Inflammatory macrophage treated with lipopolysaccharide for 4 hours (primary cell): ENCODE measurements around the gene LRRC8A.
A peak's percentile ranks its signal among the peaks of the same experiment; 100 is the strongest.
"Not testable (repeated sequence)": the region's sequence is repeated elsewhere in the genome, so short reads cannot be mapped to it uniquely, and the experiment has no call there.

Source experiments
- DNase-seq: peaks from one replicate; pipeline ENCODE4 v3.0.0-alpha.2; 2020

Gene LRRC8A

GRCh38 chr9:128881884-128882676 is at the start of gene LRRC8A, which contains the start of gene KYAT1:
TSS of gene LRRC8A (plus strand) at chr9:128882133. CDS start at chr9:128907165, 25,032 bp downstream.
TSS of gene KYAT1 (minus strand) at chr9:128881950. CDS start at chr9:128845405, 36,545 bp downstream.
- DNase-seq: peak; percentile 98

- DNase-seq: no peak
These were observed 48.2 kb upstream of the LRRC8A start for GRCh38 chr9:128833696-128834095.

GRCh38 chr9:128835246-128836210 is 46.4 kb upstream of the LRRC8A start:
- no peak for DNase-seq

GRCh38 chr9:128836509-128837145 is 45.3 kb upstream of the LRRC8A start:
- DNase-seq: no peak

- DNase-seq: no peak
These were observed 43.6 kb upstream of the LRRC8A start for GRCh38 chr9:128838338-128838737.

- no peak for DNase-seq
These were observed 41.4 kb upstream of the LRRC8A start for GRCh38 chr9:128840524-128840923.

- peak; percentile 31 for DNase-seq
These were observed 40.0 kb upstream of the LRRC8A start for GRCh38 chr9:128841694-128842492.

GRCh38 chr9:128843171-128843570 is 38.8 kb upstream of the LRRC8A start:
- DNase-seq: not testable (repeated sequence)

GRCh38 chr9:128845186-128845931 is 36.6 kb upstream of the LRRC8A start:
- no peak for DNase-seq

GRCh38 chr9:128846680-128847030 is 35.3 kb upstream of the LRRC8A start:
- no peak for DNase-seq

GRCh38 chr9:128847803-128848202 is 34.1 kb upstream of the LRRC8A start:
- no peak for DNase-seq

GRCh38 chr9:128851024-128851423 is 30.9 kb upstream of the LRRC8A start:
- DNase-seq: not testable (repeated sequence)

GRCh38 chr9:128851779-128852600 is 29.9 kb upstream of the LRRC8A start:
- peak; percentile 52 for DNase-seq

GRCh38 chr9:128852646-128853045 is 29.3 kb upstream of the LRRC8A start:
- DNase-seq: not testable (repeated sequence)

- not testable (repeated sequence) for DNase-seq
These were observed 27.5 kb upstream of the LRRC8A start for GRCh38 chr9:128854454-128854853.

GRCh38 chr9:128858476-128858875 is 23.5 kb upstream of the LRRC8A start:
- DNase-seq: not testable (repeated sequence)

- DNase-seq: no peak
These were observed 21.0 kb upstream of the LRRC8A start for GRCh38 chr9:128860937-128861336.

- DNase-seq: no peak
These were observed 20.4 kb upstream of the LRRC8A start for GRCh38 chr9:128861501-128861900.

GRCh38 chr9:128862401-128862851 is 19.5 kb upstream of the LRRC8A start:
- DNase-seq: no peak

- DNase-seq: peak; percentile 57
These were observed 18.3 kb upstream of the LRRC8A start for GRCh38 chr9:128863647-128864046.
